Natural killer cell treated with Interleukin-12 subunit alpha and Interleukin-12 subunit beta and Interleukin-15 and Interleukin-18, amount 100 ng/mL, for 72 hours (primary cell): ENCODE measurements around the gene TMEM61. TPM values are rescaled to one million over a fixed set of nuclear protein-coding genes. Genes with fewer than 3 reads are reported as not detected.
"Not testable (repeated sequence)": the region's sequence is repeated elsewhere in the genome, so short reads cannot be mapped to it uniquely, and the experiment has no call there.

ENCODE experiments used
- ATAC-seq, 2 donors: fragments of 150-1000 bp; cut with Tn5 transposase in 1 of 2; sonication (Bioruptor Pico), chemical (Tn5 transposase) in 1 of 2; 2 replicates each; pipeline ENCODE4 v1.10.0; 2021
- DNase-seq: peaks from one replicate; pipeline ENCODE4 v3.0.0; 2022; ENCODE audit warnings: low spot score
- H3K27ac Mint-ChIP-seq, 2 donors: 1 replicate in 1 of 2; 2 replicates in 1 of 2; pipeline ENCODE4 v1.8.0; 2022; ENCODE audit warnings: mixed read lengths in 2 of 2, mild to moderate bottlenecking in 1 of 2, moderate library complexity in 1 of 2
- H3K27me3 Mint-ChIP-seq, 2 donors: 1 replicate in 1 of 2; 2 replicates in 1 of 2; pipeline ENCODE4 v1.8.0; 2022; ENCODE audit warnings: mixed read lengths in 2 of 2
- H3K36me3 Mint-ChIP-seq: one replicate; pipeline ENCODE4 v1.8.0; 2022; ENCODE audit warnings: mixed read lengths
- H3K4me1 Mint-ChIP-seq, 2 donors: 1 replicate in 1 of 2; 2 replicates in 1 of 2; pipeline ENCODE4 v1.8.0; 2022; ENCODE audit warnings: low read depth in 2 of 2, mixed read lengths in 2 of 2, mild to moderate bottlenecking in 1 of 2
- H3K4me3 Mint-ChIP-seq: one replicate; pipeline ENCODE4 v1.8.0; 2022; ENCODE audit warnings: mixed read lengths
- H3K9me3 Mint-ChIP-seq: 2 replicates; pipeline ENCODE4 v1.8.0; 2022; ENCODE audit warnings: mixed read lengths
- total RNA-seq, 2 donors: library from RNA; stranded (reverse); gene quantifications; one replicate each; pipeline ENCODE4 v1.2.3, GENCODE V29; 2022

TMEM61 gene
- total RNA-seq, result not detected

DNA sequence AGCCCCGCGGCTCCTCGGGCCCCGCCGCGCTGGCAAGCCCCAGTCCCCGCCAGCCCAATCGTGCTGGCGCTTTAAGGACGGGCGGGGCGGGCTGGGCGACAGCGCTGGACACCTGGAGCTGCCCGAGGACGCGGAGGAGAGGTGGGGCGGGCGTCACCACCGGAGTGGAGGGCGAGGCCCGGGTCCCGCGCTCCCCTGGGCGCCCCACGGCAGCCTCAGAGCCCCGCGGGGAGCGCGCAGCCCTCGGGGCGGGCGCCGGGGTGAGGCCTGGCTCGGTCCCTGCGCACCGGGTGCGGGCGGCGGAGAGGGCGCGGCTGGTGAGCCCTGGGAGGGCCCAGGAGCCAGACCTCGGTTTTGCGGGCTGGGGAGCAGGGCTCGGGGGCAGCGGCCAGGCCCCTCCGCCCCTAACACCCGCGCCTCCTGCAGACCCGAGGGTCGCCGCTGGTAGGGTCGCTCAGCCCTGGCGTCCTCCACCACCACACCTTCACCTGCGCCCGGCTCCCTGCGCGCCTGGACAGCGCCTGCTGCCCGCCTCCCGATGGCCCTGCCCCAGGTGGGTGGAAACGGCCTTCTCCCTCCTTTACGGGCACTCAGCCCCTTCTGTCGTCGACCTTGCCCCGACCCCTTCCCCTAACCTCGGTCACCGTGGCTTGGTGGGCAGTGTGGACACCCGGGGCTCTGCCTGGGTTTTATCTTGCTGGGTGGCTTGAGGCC is at the start of gene TMEM61:
TSS of gene TMEM61 (plus strand) at position 101 of the 714 bp plus-strand sequence. CDS start at position 539, 438 bp downstream.
- H3K4me1 Mint-ChIP-seq, result peaks cover 0 to 3% of the 10 kb centered on the region in 2 donors
- DNase-seq (no peak), ATAC-seq (no peak)
- H3K27me3 Mint-ChIP-seq, result peaks cover 32 to 33% of the 10 kb centered on the region in 2 donors
- H3K36me3 Mint-ChIP-seq, result no peaks in the 10 kb centered on the region
- H3K27ac Mint-ChIP-seq, result no peak within 1 kb of the TSS
- H3K4me3 Mint-ChIP-seq, result no peak within 1 kb of the TSS
- H3K9me3 Mint-ChIP-seq, result no peaks in the 10 kb centered on the region

- Mint-ChIP-seq H3K36me3 (no peaks in the 10 kb centered on the region), H3K4me1 (no peaks in the 10 kb centered on the region), H3K9me3 (peaks cover 3% of the 10 kb centered on the region), H3K27ac (no peak overlapping the region), H3K27me3 (peaks cover 11 to 27% of the 10 kb centered on the region in 2 donors), H3K4me3 (no peak overlapping the region)
- ATAC-seq (no peak), DNase-seq (no peak)
These were observed 49.1 kb upstream of the TMEM61 start for GRCh38 chr1:54931275-54931840.

DNA sequence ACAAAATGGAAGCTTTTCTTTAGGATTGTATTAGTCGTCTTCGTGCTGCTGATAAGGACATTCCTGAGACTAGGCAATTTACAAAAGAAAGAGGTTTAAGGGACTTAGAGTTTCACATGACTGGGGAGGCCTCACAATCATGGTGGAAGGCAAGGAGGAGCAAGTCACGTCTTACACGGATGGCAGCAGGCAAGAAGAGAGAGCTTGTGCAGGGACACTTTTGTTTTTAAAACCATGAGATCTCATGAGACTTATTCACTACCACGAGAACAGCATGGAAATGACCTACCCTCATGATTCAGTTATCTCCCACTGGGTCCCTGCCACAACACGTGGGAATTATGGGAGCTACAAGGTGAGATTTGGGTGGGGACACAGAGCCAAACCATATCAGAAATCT is 46.3 kb upstream of the TMEM61 start:
- H3K27ac Mint-ChIP-seq, ATAC-seq: not testable (repeated sequence)

DNA sequence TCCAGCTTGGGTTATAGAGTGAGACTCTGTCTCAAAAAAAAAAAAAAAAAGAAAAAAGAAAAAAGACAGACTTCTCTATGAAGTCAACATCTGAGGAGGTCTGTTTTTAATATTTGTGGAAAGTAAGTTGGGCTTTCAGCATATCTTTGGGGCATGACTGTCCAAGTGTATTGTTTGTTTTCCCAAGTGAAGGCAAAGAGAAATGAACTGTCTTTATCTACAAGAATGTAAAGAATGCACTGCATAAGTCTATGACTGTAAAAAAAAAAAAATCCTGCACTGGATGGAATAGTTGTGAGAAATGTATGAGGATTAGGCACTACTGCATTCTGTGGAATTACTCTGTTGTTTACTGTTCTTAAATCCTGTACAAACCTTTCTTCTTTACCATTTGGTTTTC is 45.6 kb upstream of the TMEM61 start:
- no peak for ATAC-seq
- DNase-seq, result no peak
- peaks cover 19 to 23% of the 10 kb centered on the region in 2 donors for H3K27me3 Mint-ChIP-seq
- peaks cover 3% of the 10 kb centered on the region for H3K9me3 Mint-ChIP-seq
- no peaks in the 10 kb centered on the region for H3K36me3 Mint-ChIP-seq
- H3K4me3 Mint-ChIP-seq, result no peak overlapping the region
- H3K27ac Mint-ChIP-seq, result no peak overlapping the region
- H3K4me1 Mint-ChIP-seq, result peaks cover 0 to 3% of the 10 kb centered on the region in 2 donors

More for the DNA sequence above, 46.3 kb upstream of the TMEM61 start:
- H3K4me3 Mint-ChIP-seq, DNase-seq, H3K4me1 Mint-ChIP-seq, H3K36me3 Mint-ChIP-seq, H3K9me3 Mint-ChIP-seq: not testable (repeated sequence)
- H3K27me3 Mint-ChIP-seq, result peaks cover 18 to 23% of the 10 kb centered on the region in 2 donors

DNA sequence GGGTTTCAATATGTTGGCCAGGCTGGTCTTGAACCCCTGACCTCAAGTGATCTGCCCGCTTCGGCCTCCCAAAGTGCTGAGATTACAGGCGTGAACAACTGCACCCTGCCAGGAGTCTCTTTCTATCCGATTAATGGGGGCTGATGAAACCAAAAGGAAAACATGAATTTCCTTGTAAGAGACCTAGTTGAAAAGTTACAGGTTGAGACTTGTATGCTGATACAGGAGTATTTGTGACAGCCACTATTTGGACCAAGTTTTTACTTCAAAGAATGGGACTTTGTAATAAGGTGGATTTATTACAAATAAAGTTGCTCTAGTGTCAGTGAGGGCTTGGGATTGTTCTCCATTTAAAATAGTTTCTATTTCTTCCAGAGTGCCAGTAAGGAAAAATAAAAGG is 43.6 kb upstream of the TMEM61 start:
- DNase-seq (no peak), ATAC-seq (no peak)
- peaks cover 20 to 30% of the 10 kb centered on the region in 2 donors for H3K27me3 Mint-ChIP-seq
- no peak overlapping the region for H3K4me3 Mint-ChIP-seq
- H3K27ac Mint-ChIP-seq, result no peak overlapping the region
- H3K4me1 Mint-ChIP-seq, result peaks cover 0 to 3% of the 10 kb centered on the region in 2 donors
- no peaks in the 10 kb centered on the region for H3K9me3 Mint-ChIP-seq
- no peaks in the 10 kb centered on the region for H3K36me3 Mint-ChIP-seq

- Mint-ChIP-seq H3K27me3 (peaks cover 25 to 36% of the 10 kb centered on the region in 2 donors), H3K4me3 (no peak overlapping the region), H3K27ac (no peak overlapping the region)
These were observed 43.0 kb upstream of the TMEM61 start for GRCh38 chr1:54937469-54937868.

DNA sequence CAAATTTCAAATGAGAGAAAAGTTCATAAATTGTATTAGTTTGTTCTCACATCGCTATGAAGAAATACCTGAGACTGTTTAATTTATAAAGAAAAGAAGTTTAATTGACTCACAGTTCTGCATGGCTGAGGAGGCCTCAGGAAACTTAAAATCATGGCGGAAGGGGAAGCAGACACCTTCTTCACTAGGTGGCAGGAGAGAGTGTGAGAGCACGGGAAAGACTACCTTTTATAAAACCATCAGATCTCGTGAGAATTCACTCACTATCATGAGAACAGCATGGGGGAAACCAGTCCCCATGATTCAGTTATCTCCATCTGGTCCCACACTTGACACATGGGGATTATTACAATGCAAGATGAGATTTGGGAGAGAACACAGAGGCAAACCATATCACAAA is 41.5 kb upstream of the TMEM61 start:
- H3K27ac Mint-ChIP-seq, result not testable (repeated sequence)

More at GRCh38 chr1:54937469-54937868, 43.0 kb upstream of the TMEM61 start:
- Mint-ChIP-seq H3K36me3 (no peaks in the 10 kb centered on the region), H3K4me1 (peaks cover 0 to 3% of the 10 kb centered on the region in 2 donors), H3K9me3 (no peaks in the 10 kb centered on the region)
- ATAC-seq (no peak), DNase-seq (no peak)

GRCh38 chr1:54940042-54940441 is 40.4 kb upstream of the TMEM61 start:
- ATAC-seq (no peak), DNase-seq (no peak)
- H3K36me3 Mint-ChIP-seq, result no peaks in the 10 kb centered on the region
- H3K27ac Mint-ChIP-seq, result no peak overlapping the region
- H3K4me3 Mint-ChIP-seq, result no peak overlapping the region
- H3K9me3 Mint-ChIP-seq, result no peaks in the 10 kb centered on the region
- peaks cover 21 to 29% of the 10 kb centered on the region in 2 donors for H3K27me3 Mint-ChIP-seq
- peaks cover 3 to 6% of the 10 kb centered on the region in 2 donors for H3K4me1 Mint-ChIP-seq

More for the DNA sequence above, 41.5 kb upstream of the TMEM61 start:
- H3K4me1 Mint-ChIP-seq, ATAC-seq, H3K36me3 Mint-ChIP-seq, H3K4me3 Mint-ChIP-seq, H3K9me3 Mint-ChIP-seq, DNase-seq: not testable (repeated sequence)
- peaks cover 24 to 34% of the 10 kb centered on the region in 2 donors for H3K27me3 Mint-ChIP-seq

GRCh38 chr1:54942976-54943375 is 37.5 kb upstream of the TMEM61 start:
- no peaks in the 10 kb centered on the region for H3K36me3 Mint-ChIP-seq
- peaks cover 7 to 14% of the 10 kb centered on the region in 2 donors for H3K4me1 Mint-ChIP-seq
- ATAC-seq (no peak), DNase-seq (no peak)
- H3K4me3 Mint-ChIP-seq, result no peak overlapping the region
- H3K27ac Mint-ChIP-seq, result no peak overlapping the region
- H3K9me3 Mint-ChIP-seq, result no peaks in the 10 kb centered on the region
- peaks cover 11 to 14% of the 10 kb centered on the region in 2 donors for H3K27me3 Mint-ChIP-seq

DNA sequence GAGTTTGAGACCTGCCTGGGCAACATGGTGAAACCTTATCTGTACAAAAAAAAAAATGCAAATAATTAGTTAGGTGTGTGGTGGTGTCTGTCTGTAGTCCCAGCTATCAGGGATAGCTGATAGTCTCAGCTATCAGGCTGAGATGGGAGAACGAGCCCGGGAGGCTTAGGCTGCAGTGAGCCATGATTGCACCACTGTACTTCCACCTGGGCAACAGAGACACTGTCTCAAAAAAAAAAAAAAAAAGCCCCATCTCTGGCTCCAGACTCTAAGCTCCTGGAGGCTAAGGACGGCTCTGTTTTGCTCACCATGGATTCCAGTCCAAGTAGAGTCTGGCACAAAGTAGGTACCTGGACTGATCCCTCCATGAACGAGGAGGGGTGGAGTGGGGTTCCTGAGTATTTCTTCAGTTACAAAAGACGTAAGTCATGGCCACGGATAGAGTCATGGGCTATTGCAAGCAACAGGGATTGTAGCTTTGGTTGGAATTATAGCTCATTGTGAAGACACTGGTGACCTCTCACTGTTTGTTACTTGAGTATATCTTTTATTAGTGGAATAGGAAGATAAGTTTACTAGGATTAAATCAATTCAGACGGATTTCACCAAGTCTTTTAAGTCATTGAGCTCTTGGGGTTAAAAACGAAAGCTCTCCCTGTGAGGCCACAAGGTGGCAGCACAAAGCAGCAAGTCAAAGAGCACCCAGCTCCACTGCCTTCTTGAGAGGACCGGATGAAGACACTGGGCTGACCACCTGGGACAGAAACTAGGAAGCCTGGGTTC is 35.6 kb upstream of the TMEM61 start:
- Mint-ChIP-seq H3K4me3 (no peak overlapping the region), H3K9me3 (no peaks in the 10 kb centered on the region), H3K27me3 (peaks cover 9 to 14% of the 10 kb centered on the region in 2 donors), H3K27ac (peak overlapping the region in 1 of 2 donors; percentile 37), H3K4me1 (peaks cover 11 to 13% of the 10 kb centered on the region in 2 donors), H3K36me3 (no peaks in the 10 kb centered on the region)
- DNase-seq, result peak; percentile 76
- ATAC-seq, result peak; percentile 78 to 83

DNA sequence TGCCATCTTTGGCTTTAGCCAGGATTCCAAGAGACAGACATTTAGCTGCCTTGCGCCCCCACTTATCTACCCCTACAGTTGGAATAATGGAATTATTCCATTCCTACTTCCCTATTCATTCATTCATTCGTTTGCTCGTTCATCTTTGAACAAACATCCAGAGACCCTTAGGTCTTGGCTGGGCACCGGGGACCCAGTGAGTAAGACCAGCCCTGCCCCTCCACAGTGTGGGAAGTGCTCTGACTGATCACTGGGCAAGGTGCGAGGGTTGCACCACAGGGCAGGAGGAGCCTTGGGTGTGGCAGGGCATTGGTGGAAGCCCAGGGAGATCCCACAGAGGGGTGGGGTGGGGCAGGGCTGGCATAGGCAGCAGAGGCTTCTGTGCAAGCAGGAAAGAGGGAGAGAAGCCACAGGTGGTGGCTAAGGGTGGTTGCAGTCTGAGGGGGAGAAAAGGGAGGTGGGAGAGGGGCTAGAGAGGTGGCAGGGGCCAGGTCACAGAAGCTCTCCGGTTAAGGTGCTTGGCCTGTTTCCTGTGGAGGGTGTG is 35.0 kb upstream of the TMEM61 start:
- H3K4me1 Mint-ChIP-seq, result peaks cover 13 to 15% of the 10 kb centered on the region in 2 donors
- peaks cover 9 to 14% of the 10 kb centered on the region in 2 donors for H3K27me3 Mint-ChIP-seq
- DNase-seq (no peak), ATAC-seq (peak; percentile 62 to 68)
- H3K9me3 Mint-ChIP-seq, result no peaks in the 10 kb centered on the region
- H3K4me3 Mint-ChIP-seq, result no peak overlapping the region
- H3K27ac Mint-ChIP-seq, result peak overlapping the region in 1 of 2 donors; percentile 37
- H3K36me3 Mint-ChIP-seq, result no peaks in the 10 kb centered on the region

DNA sequence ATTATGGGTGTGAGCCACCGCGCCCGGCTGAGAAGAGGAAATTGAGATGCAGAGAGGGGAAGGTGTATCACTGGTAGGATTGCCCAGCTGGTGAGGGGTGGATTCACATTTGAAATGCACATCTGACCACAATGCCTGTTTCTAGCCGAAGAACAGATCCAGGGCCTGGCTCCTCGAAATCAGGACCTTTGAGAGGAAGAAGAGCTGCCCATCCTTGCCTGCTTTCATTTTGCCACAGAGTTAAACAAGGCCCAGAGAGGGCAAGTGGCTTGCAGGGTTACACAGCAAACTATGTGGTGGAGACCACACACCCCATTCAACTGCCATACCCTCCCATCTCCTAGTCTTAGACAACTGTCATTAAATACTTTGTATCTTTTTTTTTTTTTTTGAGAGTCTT is 32.9 kb upstream of the TMEM61 start:
- Mint-ChIP-seq H3K4me1 (peaks cover 13 to 19% of the 10 kb centered on the region in 2 donors), H3K27ac (no peak overlapping the region), H3K36me3 (no peaks in the 10 kb centered on the region), H3K9me3 (no peaks in the 10 kb centered on the region), H3K4me3 (no peak overlapping the region), H3K27me3 (peaks cover 0 to under 1% of the 10 kb centered on the region in 2 donors)
- DNase-seq (no peak), ATAC-seq (no peak)

- ATAC-seq (no peak), DNase-seq (no peak)
- Mint-ChIP-seq H3K4me1 (peaks cover 13 to 19% of the 10 kb centered on the region in 2 donors), H3K27ac (no peak overlapping the region), H3K9me3 (no peaks in the 10 kb centered on the region), H3K4me3 (no peak overlapping the region), H3K27me3 (no peaks in the 10 kb centered on the region), H3K36me3 (no peaks in the 10 kb centered on the region)
These were observed 31.4 kb upstream of the TMEM61 start for GRCh38 chr1:54949053-54949452.
